Suprapubic skin (tissue), 4 donors: Measurements from ENCODE around the gene KLHDC8A.

ENCODE experiments used
- POLR2A ChIP-seq, 2 donors: fragments of 450-650 bp; IDR thresholded peaks; one replicate each; pipeline ENCODE4 v1.6.1; 2017; ENCODE audit warnings: antibody characterized with exemption in 2 of 2, mild to moderate bottlenecking in 2 of 2, moderate library complexity in 2 of 2
- POLR2AphosphoS5 ChIP-seq, 3 donors: sonication (generic); formaldehyde crosslinking; IDR thresholded peaks; one replicate each; pipeline ENCODE4 v1.6.1; 2017; ENCODE audit warnings: antibody characterized with exemption in 3 of 3
- TF ChIP-seq, protein P1 (sequence below), 2 donors: fragments of 200-600 bp in 1 of 2; fragments of 450-650 bp in 1 of 2; sonication (generic) in 1 of 2; IDR thresholded peaks; one replicate each; pipeline ENCODE4 v1.5.1; 2016 to 2019; ENCODE audit warnings: antibody characterized with exemption in 2 of 2, mild to moderate bottlenecking in 1 of 2, moderate library complexity in 1 of 2

DNA sequence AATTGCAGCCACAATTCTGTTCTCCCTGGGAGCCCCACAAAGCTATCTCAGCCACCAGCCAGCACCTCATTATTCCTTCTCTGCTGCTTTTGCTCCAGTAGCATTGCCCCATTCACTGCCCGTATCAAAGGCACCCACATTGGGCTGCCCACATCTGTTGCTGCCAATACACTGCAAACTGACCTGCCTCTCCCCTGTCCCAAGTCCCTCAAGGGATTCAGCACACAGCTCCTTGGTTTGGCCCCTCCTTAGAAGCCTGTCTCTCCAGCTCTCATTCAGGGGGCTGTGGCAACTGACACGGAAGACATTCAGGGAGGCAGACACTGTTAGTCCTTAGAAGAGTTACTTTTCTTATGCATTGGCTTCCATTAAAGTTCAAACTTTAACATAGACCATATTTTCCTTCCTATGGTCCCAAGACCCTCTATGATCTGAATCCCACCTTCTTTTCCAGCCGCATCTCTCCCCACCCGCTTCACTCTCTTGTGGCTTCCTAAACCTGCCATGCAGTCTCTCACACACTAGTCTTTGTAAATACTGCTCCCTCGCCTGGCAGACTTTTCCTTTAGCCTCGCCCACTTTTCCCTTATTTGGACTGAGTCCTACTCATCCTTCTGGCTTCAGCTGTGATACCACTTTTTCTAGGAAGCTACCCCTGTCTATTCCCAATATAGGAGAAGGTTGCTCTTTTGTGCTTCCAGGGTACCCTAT lies 19.3 kb upstream of the KLHDC8A start:
- TF ChIP-seq POLR2A (IDR thresholded peaks at IDR 0.05) = no peak
- no peak for TF ChIP-seq POLR2AphosphoS5 (IDR thresholded peaks at IDR 0.05)
- TF ChIP-seq, protein P1, sequence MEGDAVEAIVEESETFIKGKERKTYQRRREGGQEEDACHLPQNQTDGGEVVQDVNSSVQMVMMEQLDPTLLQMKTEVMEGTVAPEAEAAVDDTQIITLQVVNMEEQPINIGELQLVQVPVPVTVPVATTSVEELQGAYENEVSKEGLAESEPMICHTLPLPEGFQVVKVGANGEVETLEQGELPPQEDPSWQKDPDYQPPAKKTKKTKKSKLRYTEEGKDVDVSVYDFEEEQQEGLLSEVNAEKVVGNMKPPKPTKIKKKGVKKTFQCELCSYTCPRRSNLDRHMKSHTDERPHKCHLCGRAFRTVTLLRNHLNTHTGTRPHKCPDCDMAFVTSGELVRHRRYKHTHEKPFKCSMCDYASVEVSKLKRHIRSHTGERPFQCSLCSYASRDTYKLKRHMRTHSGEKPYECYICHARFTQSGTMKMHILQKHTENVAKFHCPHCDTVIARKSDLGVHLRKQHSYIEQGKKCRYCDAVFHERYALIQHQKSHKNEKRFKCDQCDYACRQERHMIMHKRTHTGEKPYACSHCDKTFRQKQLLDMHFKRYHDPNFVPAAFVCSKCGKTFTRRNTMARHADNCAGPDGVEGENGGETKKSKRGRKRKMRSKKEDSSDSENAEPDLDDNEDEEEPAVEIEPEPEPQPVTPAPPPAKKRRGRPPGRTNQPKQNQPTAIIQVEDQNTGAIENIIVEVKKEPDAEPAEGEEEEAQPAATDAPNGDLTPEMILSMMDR (IDR thresholded peaks at IDR 0.05) = no peak
